Kasumi-1 (cell line): Measurements from ENCODE around the gene DCDC2C.

Source experiments
- DNase-seq, 2 experiments: peaks; one replicate each; lab custom pipeline; 2025; lab: John Stamatoyannopoulos, UW

DCDC2C gene

GRCh38 chr2:3827673-3828575, 124.5 kb downstream of the DCDC2C start:
- peak; percentile 35 to 65 for DNase-seq

- DNase-seq, result no peak
Observed at GRCh38 chr2:3830796-3831195, 127.4 kb downstream of the DCDC2C start.

- no peak for DNase-seq
Observed at GRCh38 chr2:3837086-3837485, 133.7 kb downstream of the DCDC2C start.

- DNase-seq, result no peak
Observed at GRCh38 chr2:3838348-3838747, 135.0 kb downstream of the DCDC2C start.

GRCh38 chr2:3839476-3839875, 136.1 kb downstream of the DCDC2C start:
- DNase-seq, result no peak

DNA sequence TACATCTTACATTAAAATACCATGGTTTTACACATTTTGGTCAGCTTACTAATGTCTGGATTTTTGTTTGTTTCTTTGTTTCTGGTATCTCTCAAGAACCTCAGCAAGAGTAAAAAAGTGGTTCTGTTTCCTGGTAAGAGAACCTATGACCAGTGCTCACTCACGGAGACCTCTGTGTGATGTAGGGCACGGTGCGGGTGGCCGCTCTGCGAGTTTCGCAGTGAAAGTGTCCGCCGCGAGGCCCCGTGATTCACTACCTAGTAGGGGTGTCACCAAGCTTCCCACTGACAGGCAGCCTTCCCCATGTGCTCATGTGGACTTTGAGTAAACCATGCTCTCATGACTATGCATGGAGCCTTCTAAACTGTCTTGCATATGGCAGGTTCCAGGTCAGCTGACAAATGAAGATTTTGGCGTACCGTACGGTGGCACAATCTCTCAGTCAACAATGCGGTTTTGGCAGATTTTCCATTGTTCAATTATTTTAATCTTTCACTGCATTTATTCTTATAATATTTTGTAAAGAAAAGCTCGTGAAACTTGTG, 137.3 kb downstream of the DCDC2C start:
- DNase-seq, result no peak

GRCh38 chr2:3847397-3848052, 144.2 kb downstream of the DCDC2C start:
- DNase-seq, result no peak

DNA sequence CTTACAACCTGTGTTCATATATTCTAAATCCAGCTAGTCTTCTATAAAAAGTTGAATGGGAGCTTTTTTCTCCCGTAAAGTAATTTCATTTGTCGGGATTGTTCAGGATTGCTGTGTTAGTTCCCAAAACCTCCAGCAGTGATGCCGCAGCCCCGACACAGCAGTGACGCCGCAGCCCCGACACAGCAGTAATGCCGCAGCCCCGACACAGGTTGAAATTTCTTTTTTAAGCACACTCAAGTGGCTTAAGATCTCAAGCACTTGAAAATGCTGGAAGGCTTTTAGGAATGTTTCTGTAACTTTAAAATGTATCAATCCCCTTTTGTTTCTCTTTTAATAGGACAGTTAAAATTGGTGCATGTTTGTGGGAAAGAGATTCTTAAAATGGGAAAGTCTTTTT, 145.4 kb downstream of the DCDC2C start:
- no peak for DNase-seq

DNA sequence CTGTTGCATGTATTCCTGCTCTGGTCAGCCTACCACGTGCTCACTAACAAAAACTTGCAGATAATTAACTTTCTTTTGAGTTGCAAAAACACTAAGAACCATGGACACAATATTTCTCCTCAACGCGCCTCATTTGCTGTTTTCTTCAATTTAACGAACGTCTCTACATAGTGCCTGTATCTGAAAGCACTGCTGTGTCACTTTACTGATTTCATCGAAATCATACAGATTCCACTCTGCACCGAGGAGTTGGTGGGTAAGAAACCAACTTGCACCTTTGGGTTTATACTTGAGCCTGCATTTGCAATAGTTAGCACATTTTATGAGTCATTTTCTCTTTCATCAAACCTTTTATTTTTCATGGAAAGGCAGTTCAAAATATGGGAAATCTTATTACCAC, 145.8 kb downstream of the DCDC2C start:
- no peak for DNase-seq

DNA sequence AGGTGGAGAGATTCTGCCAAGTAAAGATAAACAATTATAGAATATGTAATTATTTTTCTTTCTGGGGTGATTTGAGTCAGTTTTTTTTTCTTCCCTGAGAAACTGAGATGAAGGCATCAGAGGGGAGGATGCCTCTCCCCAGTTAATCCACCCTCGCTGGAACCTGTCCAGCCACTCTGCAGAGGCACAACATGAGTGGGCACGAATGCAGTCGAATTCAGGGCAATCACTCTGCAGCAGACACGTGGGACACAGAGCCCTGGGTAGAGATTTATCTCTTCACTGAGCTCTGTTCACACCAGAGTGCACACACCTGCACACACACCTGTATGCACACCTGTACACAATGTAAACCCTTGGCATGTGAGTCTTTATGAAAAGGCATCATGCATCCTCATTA, 154.2 kb downstream of the DCDC2C start:
- no peak for DNase-seq

GRCh38 chr2:3864943-3865865, 161.8 kb downstream of the DCDC2C start:
- DNase-seq, result no peak

- DNase-seq, result no peak
Observed at GRCh38 chr2:3867469-3867868, 164.1 kb downstream of the DCDC2C start.

DNA sequence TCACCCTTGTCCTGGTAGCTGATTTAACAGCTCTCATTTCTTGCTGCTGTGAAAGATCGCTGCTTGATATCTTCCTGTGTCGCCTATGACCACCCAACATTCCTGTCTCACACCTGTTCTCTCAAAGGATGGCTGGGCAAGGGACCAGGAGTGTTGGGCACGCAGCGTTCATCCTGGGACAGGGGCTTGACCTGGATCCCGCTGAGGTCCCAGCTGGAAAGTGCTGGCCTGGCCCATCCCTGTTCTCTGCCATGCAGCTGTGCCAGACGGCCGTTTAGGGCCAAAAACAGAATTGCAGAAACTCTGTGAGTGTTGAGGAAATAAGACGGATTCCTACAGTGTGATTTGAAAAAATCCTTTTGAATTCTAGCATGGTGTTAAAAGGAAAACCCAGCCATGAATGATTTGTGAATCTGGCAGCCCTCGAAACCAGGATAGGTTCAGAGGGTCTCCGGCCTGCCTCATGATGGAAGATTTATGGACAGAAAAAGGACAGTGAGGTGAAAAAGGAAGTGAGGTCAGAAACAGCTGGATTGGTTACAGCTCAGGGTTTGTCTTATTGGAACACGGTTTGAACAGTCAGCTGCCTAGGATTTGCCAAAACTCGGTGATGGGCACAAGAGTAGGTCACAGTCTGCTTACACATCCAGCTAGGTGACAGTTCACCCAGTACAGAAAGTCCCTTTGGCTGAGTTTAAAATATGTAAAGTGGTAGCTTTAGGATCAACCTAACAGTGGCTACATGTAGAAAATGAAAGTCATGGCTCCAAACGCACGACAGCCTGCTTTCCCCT, 164.8 kb downstream of the DCDC2C start:
- DNase-seq, result no peak

DNA sequence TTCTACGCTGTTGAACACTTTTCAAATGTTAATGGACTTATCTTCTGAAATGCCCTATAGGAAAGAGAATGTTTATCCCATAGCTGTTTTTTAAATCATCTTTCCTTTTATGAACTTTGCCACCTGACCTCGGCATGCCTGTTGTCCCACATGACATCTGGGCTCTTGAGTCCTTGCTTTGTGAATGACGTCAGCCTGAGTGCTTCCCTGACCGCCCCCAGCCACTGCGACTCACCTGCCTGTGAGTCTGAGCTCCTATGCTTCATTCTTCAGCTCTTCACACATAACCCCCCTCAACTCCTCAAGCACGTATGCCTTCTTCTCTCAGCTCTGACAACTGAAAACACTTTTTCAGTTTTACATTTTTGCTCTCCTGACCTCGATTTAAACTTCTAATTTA, 166.8 kb downstream of the DCDC2C start:
- DNase-seq, result no peak

DNA sequence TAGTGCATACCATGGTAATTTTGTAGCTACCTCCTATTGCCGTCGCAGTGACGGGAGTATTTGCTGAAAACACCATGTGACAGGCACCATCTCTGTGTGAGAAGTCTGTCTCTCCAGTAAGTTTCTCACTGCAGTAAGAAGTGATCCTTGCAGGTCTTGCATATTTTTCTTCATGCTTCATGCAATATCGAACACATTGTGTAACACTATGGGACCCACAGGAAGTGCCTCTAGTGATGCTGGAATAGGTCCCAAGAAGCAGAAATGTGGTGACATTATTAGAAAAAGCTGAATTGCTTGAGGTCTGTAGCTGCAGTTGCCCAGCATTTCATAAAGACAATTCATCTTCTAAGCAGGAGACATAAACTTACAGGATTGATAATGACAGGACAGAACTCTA, 167.6 kb downstream of the DCDC2C start:
- peak; percentile 19 to 30 for DNase-seq

DNA sequence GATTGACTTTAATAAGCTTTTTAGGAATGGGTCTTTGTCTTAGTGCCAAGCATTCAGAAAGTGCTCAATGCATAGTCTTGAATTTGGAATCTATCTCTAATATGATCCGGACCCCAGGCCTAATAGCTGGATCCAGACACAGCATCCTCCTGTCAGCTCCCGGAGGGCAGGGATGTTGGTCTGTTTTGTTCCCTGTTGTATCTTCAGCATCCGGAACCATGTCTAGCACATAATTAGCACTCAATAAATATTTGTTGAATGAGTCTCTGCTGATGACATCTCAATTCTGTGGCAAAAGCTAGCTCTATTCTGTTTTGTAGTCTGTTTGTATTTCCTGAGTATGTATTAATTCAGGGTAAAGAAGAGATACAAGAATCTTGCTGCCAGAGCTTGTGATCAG, 169.1 kb downstream of the DCDC2C start:
- no peak for DNase-seq

- DNase-seq, result no peak
Observed at GRCh38 chr2:3873899-3874298, 170.5 kb downstream of the DCDC2C start.

- no peak for DNase-seq
Observed at GRCh38 chr2:3876221-3876620, 172.8 kb downstream of the DCDC2C start.

DNA sequence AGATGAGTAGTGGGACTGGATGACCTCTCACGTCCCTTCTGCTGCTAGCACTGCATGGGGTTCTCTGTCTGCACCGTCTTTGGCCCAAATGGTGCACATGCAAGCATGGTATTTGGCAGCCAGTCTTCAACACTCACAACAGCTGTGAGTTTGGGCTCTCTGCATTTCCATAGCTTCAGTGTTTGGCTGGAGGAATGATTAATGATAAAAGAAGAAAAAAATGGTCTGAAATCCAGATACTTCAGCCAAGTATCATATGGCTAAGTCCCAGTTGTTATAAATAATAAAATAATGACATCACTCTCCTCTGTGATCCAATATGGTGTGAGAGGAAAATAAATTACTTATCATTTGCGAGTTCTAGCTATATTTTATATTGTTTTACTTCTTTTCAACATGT, 173.3 kb downstream of the DCDC2C start:
- DNase-seq, result no peak

DNA sequence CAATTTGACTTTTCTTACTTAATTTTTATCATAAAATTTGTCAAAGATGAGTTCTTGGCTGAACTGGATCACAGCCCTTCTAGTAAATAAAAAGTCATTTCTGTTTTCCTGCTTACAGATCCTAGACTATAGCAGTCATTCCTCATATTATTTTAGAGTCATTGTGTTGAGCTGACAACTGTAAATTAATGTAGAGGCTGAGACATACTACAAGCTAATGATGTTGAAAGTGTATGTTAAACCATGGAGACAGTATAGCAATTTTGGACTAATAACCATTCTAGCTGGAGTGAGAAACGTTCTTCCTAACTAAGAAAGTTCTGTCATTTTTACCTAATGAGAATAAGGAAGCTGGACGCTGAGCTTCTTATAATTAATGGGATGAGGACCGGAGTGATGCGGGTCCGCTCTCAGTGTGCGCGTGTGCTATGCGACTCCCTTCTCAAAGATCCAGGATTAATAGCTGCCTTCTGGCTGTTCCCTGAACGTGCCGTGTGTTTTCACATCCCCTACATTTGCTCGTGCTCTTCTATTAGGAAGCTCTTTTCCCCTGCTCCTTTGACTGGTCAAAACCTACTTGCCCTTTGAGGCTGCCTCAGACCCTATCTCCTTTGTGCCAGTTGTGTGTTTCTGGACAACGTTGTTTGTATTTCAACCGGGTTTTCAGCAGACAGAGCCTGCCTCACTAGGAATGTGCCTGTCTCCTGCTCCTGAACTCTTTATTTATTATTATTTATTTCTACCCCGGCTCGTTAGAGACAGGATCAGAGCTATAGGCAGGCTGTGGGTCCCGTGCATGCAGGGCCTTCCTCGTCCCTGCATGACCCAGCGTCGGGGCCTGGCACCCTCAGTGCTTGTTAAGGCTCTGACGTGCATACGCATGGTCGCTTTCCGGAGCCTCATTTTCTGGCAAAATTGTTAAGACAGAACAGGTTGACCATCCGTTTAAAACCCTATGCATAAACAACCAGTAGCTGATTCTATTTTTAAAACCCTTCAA, 182.6 kb downstream of the DCDC2C start:
- DNase-seq, result no peak
